T1000 (cell line): ENCODE measurements around the gene GPR21.

ENCODE experiments used
- DNase-seq: peaks from one replicate; lab custom pipeline; 2025; ENCODE audit warnings: mixed read lengths; lab: John Stamatoyannopoulos, UW

The GPR21 gene

GRCh38 chr9:123033864-123034601, 566 bp downstream of the GPR21 start:
- DNase-seq = no peak

- no peak for DNase-seq
Observed at GRCh38 chr9:123034881-123035510, 1.5 kb downstream of the GPR21 start.

GRCh38 chr9:123035791-123036190, 2.3 kb downstream of the GPR21 start:
- DNase-seq = no peak

- DNase-seq = no peak
Observed at GRCh38 chr9:123036893-123037545, 3.6 kb downstream of the GPR21 start.

DNA sequence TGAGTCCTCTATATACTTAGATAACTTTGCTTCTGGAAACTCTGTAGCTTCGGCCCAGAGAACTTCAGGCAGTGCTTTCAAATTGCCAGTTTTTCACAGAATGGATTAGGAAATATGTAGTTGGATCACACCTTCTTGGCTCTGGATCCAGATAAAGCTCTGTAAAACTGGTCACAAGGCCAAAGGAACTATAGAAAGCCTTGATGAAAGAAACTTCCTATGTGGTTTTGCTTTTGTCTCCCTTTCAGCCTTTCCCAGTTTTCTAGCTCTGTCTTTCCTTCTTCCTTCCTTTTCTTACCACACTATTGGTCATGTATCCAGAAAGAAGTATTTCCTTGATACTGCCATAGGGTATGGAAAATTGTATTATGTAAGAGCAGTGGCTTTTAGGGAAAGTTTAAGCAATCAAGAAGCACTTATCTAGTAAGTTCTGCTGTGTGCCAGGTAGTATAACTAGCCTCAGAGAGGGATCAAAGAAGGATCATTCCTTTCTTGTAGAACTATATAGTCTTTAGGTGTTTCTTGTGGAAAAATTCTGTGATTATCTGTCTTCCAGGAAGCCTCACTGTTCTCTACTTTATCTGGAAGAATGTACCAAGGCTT, 6.3 kb downstream of the GPR21 start:
- DNase-seq = no peak

- no peak for DNase-seq
Observed at GRCh38 chr9:123040801-123041200, 7.3 kb downstream of the GPR21 start.

GRCh38 chr9:123041489-123041888, 8.0 kb downstream of the GPR21 start:
- DNase-seq = no peak

DNA sequence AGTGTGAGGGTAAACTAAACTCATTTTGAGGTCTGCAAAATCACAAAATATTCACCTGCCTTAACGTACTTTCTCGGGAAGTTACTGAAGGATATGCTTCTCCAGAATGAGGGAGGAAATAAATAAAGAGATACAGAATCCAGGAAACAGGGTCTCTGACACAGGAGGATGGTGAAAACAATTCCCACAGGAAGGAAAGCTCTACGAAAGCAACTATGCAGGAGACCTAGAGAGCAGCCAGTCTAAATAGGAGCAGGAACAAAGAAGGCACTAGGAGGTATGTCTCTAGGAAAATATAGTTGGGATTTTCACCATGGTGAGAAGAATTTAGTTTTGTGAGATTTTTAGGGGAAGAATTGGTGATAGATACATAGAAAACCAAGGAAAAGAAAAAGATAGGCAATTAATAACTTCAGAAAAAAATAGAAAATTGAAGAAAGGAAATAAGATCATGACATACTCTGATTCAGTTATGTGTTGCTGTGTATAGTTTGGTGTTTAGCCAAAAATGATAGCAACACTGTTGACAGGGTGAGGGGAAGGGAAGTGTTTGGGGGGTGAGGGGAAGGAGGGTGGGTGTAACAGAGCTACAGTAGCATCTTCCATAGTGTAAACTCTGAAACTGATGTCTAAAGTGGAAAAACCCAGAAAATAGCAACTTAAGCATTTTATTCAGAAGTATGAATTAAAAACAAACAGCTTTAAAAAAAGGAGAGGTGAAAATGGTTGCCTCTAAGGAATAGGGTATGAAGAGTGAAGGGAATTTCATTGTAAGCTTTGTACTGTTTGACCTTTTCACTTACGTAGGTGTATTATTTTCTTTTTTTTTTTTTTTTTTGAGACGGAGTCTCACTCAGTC, 9.8 kb downstream of the GPR21 start:
- no peak for DNase-seq

GRCh38 chr9:123044586-123044985, 11.1 kb downstream of the GPR21 start:
- no peak for DNase-seq

GRCh38 chr9:123046406-123047195, 13.1 kb downstream of the GPR21 start:
- no peak for DNase-seq

DNA sequence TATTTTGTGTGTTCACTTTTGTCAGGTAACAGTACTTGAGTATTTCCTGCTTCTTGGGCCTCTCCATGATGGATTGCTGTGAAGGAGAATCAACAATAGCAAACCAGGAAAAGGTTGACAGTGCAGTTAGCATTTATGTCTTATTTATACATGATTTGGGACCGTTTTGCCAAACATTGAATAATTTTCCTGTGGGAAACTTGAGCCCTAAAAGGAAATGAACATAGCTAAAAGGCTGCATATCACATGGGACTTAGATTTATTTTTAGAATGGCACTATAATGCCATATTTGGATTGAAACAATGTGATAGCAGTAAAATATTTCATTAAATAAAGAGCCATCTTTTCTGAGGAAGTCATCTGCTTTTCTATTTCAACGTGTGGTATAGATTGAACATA, 15.3 kb downstream of the GPR21 start:
- DNase-seq = no peak

DNA sequence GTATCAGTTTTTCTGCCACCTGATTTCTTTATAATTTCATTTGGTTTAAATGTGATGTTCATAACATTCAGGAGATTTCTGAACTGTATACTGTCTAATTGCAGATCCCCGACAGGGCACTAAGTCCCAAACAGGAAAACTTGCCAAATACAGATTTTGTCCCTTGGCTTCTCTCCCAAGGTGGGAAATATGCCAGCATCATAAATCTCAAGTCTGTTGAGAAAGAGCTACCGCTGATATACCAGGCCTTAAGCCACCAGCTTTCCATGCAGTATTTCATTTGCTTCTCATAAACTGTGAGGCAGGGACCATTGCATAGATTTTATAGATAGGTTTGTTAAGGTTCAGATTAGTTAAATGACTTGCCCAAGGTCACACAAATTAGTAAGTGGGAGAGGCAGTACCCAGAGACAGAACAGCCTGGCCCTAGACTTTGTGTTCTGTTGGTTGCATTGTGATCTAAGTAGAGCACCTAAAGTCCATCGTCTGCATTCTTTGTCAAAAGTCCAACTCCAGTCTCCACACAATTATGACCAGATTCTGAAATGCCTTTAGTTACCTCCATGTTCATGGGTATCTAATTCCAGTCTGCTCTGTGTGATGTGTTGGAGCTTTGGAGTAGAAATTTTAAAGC, 16.2 kb downstream of the GPR21 start:
- no peak for DNase-seq

- DNase-seq = no peak
Observed at GRCh38 chr9:123053046-123053445, 19.6 kb downstream of the GPR21 start.

DNA sequence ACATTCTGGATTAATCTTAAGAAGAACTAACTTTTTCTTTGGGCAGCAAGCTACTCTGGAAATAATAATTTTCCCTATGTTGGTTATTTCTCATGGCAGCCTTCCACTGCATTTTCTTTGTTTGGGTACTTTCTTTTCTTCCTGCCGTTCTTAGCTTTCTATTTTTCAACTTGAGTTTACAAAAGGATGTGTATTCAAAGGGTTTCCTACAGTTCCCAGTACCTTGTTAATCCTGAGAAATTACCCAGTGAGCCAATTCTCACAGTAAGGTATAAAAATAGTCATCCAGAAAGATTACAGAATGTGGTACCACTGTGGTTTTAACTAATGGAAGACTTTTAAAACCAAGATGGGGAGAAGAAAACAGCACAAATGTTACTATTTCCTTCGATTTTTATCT, 20.2 kb downstream of the GPR21 start:
- no peak for DNase-seq

DNA sequence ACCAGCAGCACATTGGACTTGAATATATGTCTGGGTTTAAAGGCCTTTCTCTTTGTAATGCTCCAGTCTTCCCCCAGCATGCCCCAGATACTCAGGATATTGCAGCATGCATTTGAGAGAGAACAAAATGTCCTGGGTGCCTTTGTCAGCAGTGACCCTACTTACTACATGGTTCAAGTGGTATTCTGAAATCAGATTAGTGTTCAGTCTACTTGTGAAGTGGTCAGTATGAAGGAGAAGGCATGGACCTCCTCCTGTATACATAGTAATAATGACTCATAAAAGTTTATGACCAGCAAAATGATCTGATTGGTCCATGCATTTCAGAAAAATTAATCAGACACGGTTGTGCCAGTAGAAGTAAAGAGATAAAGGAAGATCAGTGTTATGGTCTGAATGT, 25.4 kb downstream of the GPR21 start:
- DNase-seq = no peak

GRCh38 chr9:123059472-123060220, 26.2 kb downstream of the GPR21 start:
- no peak for DNase-seq

DNA sequence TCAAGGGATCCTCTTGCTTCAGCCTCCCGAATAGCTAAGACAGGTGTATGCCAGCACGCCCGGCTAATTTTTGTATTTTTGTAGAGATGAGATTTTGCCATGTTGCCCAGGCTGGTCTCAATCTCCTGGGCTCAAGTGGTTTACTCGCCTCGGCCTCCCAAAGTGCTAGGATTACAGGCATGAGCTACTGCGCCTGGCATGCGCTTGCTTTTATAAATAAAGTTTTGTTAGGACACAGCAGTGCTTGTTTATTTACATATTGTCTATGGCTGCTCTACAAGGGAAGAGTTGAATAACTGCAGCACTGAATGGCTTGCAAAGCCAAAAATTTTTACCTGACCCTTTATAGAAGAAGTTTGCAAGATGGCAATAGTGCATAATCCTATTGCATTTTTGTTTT, 27.7 kb downstream of the GPR21 start:
- DNase-seq = no peak

DNA sequence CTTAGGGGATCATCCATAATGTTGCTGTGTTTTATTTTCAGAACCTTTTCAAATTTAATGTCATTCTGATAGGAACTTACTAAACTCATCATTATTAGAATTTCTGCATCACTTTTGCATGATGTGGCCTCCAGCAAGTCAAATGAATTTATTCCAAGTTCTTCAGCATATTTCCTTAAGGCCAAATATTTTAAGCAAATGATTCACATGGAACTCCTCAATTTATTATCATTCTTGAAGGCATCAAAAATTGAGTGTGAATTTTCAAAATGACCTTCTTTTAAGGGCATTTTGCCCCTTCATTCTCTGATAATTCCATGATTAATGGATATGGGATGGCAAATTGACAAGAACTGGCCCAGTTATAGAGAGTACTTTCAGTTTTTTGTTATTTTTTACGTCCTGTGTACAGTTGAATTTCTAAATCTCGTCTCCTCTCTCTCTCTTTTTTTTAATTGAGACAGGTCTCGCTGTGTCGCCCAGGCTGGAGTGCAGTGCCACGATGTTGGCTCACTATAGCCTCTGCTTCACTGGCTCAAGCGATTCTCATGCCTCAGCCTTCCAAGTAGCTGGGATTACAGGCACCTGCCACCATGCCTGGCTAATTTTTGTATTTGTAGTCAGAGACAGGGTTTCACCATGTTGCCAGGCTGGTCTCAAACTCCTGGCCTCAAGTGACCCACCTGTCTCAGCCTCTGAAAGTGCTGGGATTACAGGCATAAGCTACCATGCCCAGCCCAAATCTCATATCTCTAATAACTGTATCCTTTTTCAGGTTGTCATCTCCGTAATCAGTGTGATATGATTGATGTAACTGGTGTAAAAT, 29.1 kb downstream of the GPR21 start:
- DNase-seq = no peak

DNA sequence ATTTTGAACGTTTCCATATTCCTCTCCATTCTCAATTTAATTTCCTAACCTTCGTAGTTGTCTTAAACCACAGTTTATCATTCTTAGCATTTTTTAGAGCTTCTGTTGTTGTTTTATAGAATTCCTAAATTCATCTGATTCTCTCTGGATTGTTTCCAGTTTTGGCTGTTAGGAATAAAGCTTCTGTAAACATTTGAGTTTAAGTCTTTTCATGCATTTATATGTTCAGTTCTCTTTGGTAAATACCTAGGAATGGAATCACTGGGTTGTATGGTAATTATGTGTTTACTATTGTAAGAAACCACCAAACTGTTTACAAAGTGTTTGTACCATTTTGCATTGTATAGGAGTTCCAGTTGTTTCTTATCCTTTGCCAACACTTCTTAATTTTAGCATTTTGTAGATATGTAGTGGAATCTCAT, 29.7 kb downstream of the GPR21 start:
- DNase-seq = no peak
